AG04449 (cell line): Measurements from ENCODE around the gene ANXA2.

ENCODE experiments used
- CTCF ChIA-PET: fragments of 350-600 bp; formaldehyde crosslinking; extraction: SDS; loops from one replicate; lab custom pipeline; 2021; ENCODE audit warnings: antibody characterized with exemption; lab: Yijun Ruan, JAX
- POLR2A ChIA-PET: fragments of 400-600, 350-600 bp; formaldehyde crosslinking; extraction: SDS; loops from one replicate; lab custom pipeline; 2020; ENCODE audit warnings: antibody characterized with exemption, inconsistent platforms; lab: Yijun Ruan, JAX
- DNase-seq: peaks from one replicate; pipeline ENCODE4 v3.0.0-alpha.2; 2010; ENCODE audit warnings: low read depth, low spot score
- H3K4me3 ChIP-seq: 2 replicates; pipeline ENCODE4 v1.5.1; 2011; ENCODE audit warnings: low read depth, mild to moderate bottlenecking, control low read depth, low read length
- CTCF ChIP-seq: IDR thresholded peaks from one replicate; pipeline ENCODE4 v1.5.1; 2011; ENCODE audit warnings: mild to moderate bottlenecking, moderate library complexity, low read length, control low read depth, inconsistent platforms; ENCODE audit not compliant: insufficient read depth; ENCODE audit errors: missing control alignments

The ANXA2 gene

GRCh38 chr15:60353245-60353920 lies 44.4 kb downstream of the ANXA2 start:
- POLR2A ChIA-PET: interaction anchor here (0.8 kb wide), 1 partner anchor 9 kb away, joined by 4 read pairs; no protein-coding TSS in a partner anchor
- no peak for TF ChIP-seq CTCF
- CTCF ChIA-PET: interaction anchor here (1.1 to 2.0 kb wide), 4 partner anchors 9 to 91 kb away, joined by 4 to 10 read pairs (median 5); no protein-coding TSS in a partner anchor
- no peak overlapping the region for H3K4me3 ChIP-seq
- no peak for DNase-seq

GRCh38 chr15:60352525-60352924 lies 45.3 kb downstream of the ANXA2 start:
- ChIA-PET CTCF (interaction anchor here (1.0 to 2.0 kb wide), 5 partner anchors 9 to 92 kb away, joined by 3 to 10 read pairs (median 4); no protein-coding TSS in a partner anchor), POLR2A (interaction anchor here (0.8 kb wide), 1 partner anchor 10 kb away, joined by 4 read pairs; no protein-coding TSS in a partner anchor)
- no peak overlapping the region for H3K4me3 ChIP-seq
- no peak for TF ChIP-seq CTCF
- DNase-seq: no peak

- ChIA-PET POLR2A (no interaction called here), CTCF (no interaction called here)
- no peak for DNase-seq
- TF ChIP-seq CTCF: no peak
- no peak overlapping the region for H3K4me3 ChIP-seq
Measured at GRCh38 chr15:60351066-60351465, 46.7 kb downstream of the ANXA2 start.

GRCh38 chr15:60350108-60350507 lies 47.7 kb downstream of the ANXA2 start:
- no peak overlapping the region for H3K4me3 ChIP-seq
- no peak for DNase-seq
- TF ChIP-seq CTCF: no peak
- ChIA-PET CTCF (no interaction called here), POLR2A (no interaction called here)

GRCh38 chr15:60349589-60349988 lies 48.2 kb downstream of the ANXA2 start:
- no peak overlapping the region for H3K4me3 ChIP-seq
- DNase-seq: no peak
- ChIA-PET POLR2A (no interaction called here), CTCF (no interaction called here)
- TF ChIP-seq CTCF: no peak

GRCh38 chr15:60347480-60348049 lies 50.2 kb downstream of the ANXA2 start:
- CTCF ChIA-PET: no interaction called here

More at GRCh38 chr15:60347480-60348049, 50.2 kb downstream of the ANXA2 start:
- POLR2A ChIA-PET: no interaction called here
- no peak for TF ChIP-seq CTCF
- no peak for DNase-seq
- no peak overlapping the region for H3K4me3 ChIP-seq
